Lower leg skin (tissue), 3 donors: ENCODE measurements around the gene JADE1.

ENCODE experiments used
- CTCF ChIP-seq, 3 donors: fragments of 450-650 bp; IDR thresholded peaks; one replicate each; pipeline ENCODE4 v1.5.1; 2016; ENCODE audit warnings: antibody characterized with exemption in 3 of 3, mild to moderate bottlenecking in 3 of 3, moderate library complexity in 2 of 3
- POLR2A ChIP-seq, 2 donors: fragments of 450-650 bp; IDR thresholded peaks; one replicate each; pipeline ENCODE4 v1.6.1; 2016 to 2017; ENCODE audit warnings: antibody characterized with exemption in 2 of 2, mild to moderate bottlenecking in 1 of 2, moderate library complexity in 1 of 2

- no peak for TF ChIP-seq POLR2A (IDR thresholded peaks at IDR 0.05)
- TF ChIP-seq CTCF (IDR thresholded peaks at IDR 0.05), result no peak
Measured at GRCh38 chr4:128821151-128821550, 11.7 kb downstream of the JADE1 start.
